GM21381 (cell line): Measurements from ENCODE around the gene MRPS14.
"Not testable (repeated sequence)": the region's sequence is repeated elsewhere in the genome, so short reads cannot be mapped to it uniquely, and the experiment has no call there.

Source experiments
- ATAC-seq: cut with Tn5 transposase; IDR thresholded peaks from one replicate; pipeline ENCODE4 v1.9.1; 2021; ENCODE audit warnings: mild to moderate bottlenecking, moderate library complexity; ENCODE audit not compliant: unreplicated experiment

MRPS14 gene

GRCh38 chr1:175024773-175025172 lies 1.5 kb upstream of the MRPS14 start:
- no peak for ATAC-seq

- not testable (repeated sequence) for ATAC-seq
These were observed 657 bp upstream of the MRPS14 start for GRCh38 chr1:175023922-175024242.

GRCh38 chr1:175019524-175019923 lies 3.7 kb downstream of the MRPS14 start:
- ATAC-seq = no peak

- ATAC-seq = no peak
These were observed 8.0 kb downstream of the MRPS14 start for GRCh38 chr1:175015243-175015642.

GRCh38 chr1:175013445-175013844 lies 9.8 kb downstream of the MRPS14 start:
- ATAC-seq = no peak

- ATAC-seq = no peak
These were observed 13.7 kb downstream of the MRPS14 start for GRCh38 chr1:175009532-175009931.

GRCh38 chr1:175005085-175005783 lies 18.0 kb downstream of the MRPS14 start:
- ATAC-seq = no peak

GRCh38 chr1:175003521-175003920 lies 19.7 kb downstream of the MRPS14 start:
- no peak for ATAC-seq

GRCh38 chr1:175002910-175003517 lies 20.2 kb downstream of the MRPS14 start:
- no peak for ATAC-seq

- ATAC-seq = no peak
These were observed 22.5 kb downstream of the MRPS14 start for GRCh38 chr1:175000697-175001187.

- peak; percentile 13 for ATAC-seq
These were observed 23.1 kb downstream of the MRPS14 start, which contains the start of gene CACYBP for GRCh38 chr1:174999936-175000696. TSS of gene CACYBP (plus strand) at chr1:174999947. CDS start at chr1:175000181, 234 bp downstream.

GRCh38 chr1:174999216-174999935 lies 23.8 kb downstream of the MRPS14 start:
- ATAC-seq = peak; percentile 67

GRCh38 chr1:174998569-174999215 lies 24.5 kb downstream of the MRPS14 start:
- peak; percentile 0 for ATAC-seq

- no peak for ATAC-seq
These were observed 26.2 kb downstream of the MRPS14 start for GRCh38 chr1:174997041-174997440.

GRCh38 chr1:174996476-174996875 lies 26.7 kb downstream of the MRPS14 start:
- ATAC-seq = no peak

GRCh38 chr1:174995916-174996315 lies 27.3 kb downstream of the MRPS14 start:
- ATAC-seq = no peak

GRCh38 chr1:174995121-174995520 lies 28.1 kb downstream of the MRPS14 start:
- no peak for ATAC-seq

GRCh38 chr1:174991473-174991872 lies 31.8 kb downstream of the MRPS14 start:
- ATAC-seq = no peak

- no peak for ATAC-seq
These were observed 32.7 kb downstream of the MRPS14 start for GRCh38 chr1:174990382-174990999.

GRCh38 chr1:174989536-174990220 lies 33.5 kb downstream of the MRPS14 start:
- ATAC-seq = no peak
